GM12872 (cell line): ENCODE results near the gene PPM1H.

Experiments used
- CTCF ChIP-seq: IDR thresholded peaks from 3 replicates; pipeline ENCODE4 v1.5.1; 2011; ENCODE audit warnings: low read depth, mild to moderate bottlenecking, low read length, moderate library complexity; ENCODE audit not compliant: insufficient read depth

PPM1H gene

DNA sequence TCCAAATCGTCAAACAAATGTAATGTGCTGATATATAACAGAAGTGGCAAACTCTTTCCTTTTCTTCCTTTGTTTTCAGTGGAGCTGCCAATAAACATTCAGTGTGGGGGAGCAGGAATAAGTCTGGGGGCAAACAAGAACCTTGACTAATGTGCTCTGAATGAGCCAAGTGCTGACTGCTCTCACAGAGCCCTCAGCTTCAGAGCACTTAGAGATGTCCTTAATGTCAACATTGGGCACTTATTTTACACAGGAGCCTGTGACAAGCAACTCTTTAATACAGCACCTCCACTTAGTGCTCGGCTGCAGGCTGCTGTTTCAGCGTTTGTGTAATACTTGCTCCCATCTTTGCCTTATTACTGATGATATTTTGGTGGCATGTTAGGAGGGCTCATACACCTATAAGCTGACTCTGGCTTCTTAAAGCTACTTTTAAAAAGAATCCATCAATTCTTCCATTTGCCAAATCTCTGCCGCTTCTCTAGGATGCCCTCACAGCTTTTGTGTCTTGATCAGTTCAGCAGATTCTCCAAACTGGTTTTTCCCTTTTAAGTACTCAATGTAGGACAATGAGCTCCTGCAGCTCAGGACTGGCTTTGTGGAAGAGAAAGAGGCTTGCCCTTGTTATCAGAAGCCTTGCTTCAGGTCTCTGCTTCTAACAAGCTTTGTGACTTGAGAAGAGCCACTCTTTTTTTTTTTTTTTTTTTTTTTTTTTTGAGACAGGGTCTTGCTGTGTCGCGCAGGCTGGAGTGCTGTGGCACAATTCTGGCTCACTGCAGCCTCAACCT, 261.7 kb downstream of the PPM1H start:
- TF ChIP-seq CTCF = no peak

DNA sequence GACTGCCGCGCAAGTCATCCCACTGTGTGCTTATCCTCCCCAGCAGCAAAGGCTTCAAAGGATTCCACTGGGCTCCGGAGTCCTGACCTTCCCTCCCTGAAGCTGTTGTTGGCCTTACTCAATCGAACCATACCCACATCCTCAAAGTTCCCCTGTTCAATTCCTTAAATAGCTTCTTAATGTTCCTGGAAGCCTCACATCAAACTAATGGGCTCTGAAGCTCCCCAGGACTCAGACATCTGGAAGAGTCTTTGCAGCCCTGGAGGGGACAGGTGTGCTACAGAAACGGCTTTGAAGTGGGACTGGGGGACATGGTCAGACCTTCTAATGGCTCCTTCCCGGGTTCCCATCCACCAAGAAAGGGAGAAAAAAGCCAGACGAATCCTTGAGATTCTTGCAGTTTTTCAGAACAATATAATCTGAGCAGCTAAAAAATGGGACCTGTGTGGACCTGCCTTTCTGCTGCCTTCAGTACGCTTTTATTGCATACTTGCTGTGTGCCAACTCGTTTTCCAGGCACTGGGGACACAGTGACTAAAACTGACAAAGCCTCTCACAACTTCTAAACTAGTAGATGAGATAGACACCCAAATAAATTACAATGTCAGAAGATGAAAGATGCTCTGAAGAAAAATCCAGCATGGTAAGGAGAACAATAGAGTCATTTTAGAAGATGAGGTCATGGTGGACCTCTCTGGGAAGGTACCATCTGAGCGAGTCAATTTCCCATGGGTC, 263.8 kb downstream of the PPM1H start:
- TF ChIP-seq CTCF = no peak

- TF ChIP-seq CTCF = no peak
These were observed 266.2 kb downstream of the PPM1H start for GRCh38 chr12:62668782-62669181.

DNA sequence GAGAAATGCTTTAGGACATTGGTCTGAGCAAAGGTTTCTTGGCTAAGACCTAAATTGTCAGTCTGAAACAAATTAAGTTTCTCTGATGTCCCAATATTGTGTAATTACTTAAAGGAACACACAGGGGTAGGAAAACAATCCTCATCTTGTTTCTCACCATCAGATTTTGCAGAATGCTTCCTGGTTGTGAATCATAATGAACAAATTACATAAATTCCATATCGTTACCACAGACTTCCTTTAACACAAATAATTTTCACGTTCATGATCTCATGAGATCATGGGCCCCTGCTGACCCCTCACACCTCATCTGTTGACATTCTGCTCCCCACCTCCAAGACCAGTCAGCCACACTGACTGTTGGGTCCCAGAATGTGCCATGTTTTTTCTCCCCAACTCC, 274.2 kb downstream of the PPM1H start:
- no peak for TF ChIP-seq CTCF

DNA sequence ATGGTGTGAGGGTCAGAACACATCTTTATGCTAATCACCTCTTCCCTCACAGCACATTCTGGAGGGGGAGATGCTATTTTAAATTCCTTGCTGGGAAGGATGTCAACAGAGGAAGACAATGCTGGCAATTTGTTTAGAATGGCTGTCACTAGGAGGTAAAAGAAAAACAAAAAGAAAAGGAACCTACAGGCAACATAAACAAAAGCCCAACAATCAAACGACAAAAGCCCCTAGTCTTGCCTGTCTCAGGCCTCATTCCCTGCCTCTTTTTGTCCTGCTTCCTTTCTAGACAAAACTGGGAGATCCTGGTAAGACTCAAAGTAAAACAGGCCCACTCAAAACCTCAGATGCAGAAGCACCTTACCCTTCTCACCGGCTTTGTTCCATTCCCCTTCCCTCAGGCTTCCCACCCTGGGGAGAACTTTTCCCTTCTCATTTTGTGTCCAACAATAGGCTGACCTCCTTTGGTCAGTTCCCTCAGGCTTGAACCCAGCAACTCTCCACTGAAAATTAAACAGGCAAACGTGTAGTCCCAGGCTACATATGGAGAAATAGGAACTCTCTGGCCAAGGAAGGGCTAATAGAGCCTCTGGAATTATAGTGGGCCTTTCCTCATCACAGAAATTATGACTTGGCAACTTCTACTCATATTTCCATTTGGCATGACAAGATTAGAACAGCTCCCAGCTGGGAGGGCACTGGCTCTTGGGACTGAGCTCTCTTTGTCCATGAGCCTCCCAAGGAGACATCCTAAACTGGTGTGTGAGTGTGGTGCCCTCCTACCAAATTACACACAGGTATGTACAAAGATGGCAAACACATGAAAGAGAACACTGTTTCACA, 275.3 kb downstream of the PPM1H start:
- no peak for TF ChIP-seq CTCF

GRCh38 chr12:62658910-62659309, 276.0 kb downstream of the PPM1H start:
- no peak for TF ChIP-seq CTCF

DNA sequence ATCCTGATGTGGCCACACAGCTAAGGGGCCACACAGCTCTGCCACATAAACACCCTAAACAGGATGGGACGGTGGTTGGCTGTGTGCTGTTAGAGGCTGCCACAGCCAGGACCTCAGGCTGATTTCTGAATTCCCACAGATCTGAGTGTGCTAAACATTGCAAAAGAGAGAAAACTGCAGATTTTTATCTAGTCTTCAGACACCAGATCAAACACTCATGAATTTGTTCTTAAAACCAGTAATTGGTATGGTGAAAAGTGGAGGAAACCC, 277.7 kb downstream of the PPM1H start:
- TF ChIP-seq CTCF = no peak
